GM19023 (cell line): ENCODE results near the gene ACADM.
"Not testable (repeated sequence)": the region's sequence is repeated elsewhere in the genome, so short reads cannot be mapped to it uniquely, and the experiment has no call there.

Experiments used
- ATAC-seq: cut with Tn5 transposase; IDR thresholded peaks from one replicate; pipeline ENCODE4 v1.9.1; 2021; ENCODE audit warnings: mild to moderate bottlenecking, moderate library complexity; ENCODE audit not compliant: unreplicated experiment

Gene ACADM

DNA sequence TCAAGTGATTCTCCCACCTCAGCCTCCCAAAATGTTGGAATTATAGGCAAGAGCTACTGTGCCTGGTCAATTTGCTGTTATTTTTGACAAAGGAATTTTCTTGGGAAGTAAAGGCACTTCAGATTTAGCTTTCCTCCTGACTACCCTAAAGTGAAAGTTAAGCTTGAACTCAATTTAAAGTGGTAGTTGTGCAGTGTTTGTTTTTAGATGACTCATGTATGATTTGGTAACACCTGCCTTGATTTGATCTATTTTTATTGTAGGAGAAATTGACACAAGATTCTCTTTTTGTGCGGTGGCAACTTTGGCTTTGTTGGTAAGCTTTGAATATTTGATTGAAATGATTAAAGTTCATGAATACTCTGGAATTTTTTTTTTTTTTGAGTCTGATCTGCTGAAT is 66.5 kb downstream of the ACADM start:
- ATAC-seq, result no peak

GRCh38 chr1:75792091-75792490 is 67.6 kb downstream of the ACADM start:
- no peak for ATAC-seq

DNA sequence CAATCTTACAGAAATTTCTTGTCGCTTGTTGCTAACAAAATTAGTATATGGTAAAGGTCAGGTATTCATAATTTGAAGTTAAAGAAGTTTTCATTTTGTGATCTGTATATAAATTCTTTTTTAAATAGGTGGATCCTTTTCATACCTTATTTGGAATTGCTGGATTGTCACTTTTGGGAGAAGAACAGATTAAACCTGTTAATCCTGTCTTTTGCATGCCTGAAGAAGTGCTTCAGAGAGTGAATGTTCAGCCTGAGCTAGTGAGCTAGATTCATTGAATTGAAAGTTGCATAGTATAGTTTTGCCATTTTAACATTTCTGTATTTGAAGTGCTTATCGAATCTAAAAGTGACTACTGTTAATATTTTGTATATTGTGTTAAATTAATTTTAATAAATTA is 69.9 kb downstream of the ACADM start:
- no peak for ATAC-seq

GRCh38 chr1:75795703-75796193 is 71.2 kb downstream of the ACADM start:
- ATAC-seq, result no peak

DNA sequence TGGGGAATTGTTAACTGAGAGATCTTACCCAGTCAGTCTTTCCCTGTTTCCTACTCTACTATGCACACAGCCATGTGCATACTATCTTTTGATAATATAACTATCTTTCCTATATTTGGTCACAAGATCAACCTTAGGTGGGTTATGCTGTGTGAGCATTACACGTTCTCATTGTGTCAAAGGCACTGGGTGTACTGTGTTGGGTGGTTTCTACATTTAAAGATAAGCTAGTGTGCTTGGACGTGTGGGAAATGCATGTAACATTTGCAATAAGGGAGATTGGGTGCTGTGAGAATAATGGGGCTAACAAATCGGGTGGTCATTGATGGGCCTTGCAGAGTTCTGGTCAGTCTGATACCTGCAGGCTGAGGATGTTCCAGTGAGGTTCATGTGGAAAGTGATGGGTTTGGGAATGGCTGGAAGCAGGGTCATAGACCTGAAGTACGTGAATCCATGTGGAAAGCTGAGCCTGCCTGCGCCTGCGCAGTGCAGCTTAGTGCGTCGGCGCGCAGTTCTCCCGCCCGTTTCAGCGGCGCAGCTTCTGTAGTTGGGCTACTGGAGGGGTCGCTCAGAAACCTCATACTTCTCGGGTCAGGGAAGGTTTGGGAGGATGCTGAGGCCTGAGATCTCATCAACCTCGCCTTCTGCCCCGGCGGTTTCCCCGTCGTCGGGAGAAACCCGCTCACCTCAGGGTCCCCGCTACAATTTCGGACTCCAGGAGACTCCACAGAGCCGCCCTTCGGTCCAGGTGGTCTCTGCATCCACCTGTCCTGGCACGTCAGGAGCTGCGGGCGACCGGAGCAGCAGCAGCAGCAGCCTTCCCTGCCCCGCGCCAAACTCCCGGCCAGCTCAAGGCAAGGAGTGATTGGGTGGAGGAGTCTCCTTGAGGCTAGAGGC is 72.1 kb downstream of the ACADM start, which contains the start of gene MSH4:
MSH4 (plus strand) TSS at position 507 of the 897 bp plus-strand sequence; CDS start at position 611, 104 bp downstream.
- ATAC-seq, result no peak

DNA sequence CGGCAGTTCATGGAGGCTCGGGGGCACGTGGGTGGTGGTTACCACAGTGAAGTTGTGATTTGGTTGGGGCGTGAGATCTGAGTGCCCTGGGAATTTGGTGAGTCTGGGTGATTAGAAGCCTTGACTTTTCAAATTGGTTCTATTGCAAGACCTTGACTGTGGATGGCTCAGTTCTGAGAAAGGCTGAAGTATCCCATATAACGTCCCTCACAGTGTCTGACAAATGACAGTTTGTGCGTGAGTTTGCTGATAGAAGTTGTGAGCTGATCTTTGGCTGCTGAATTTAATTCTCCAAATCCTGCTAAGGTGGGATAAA is 72.7 kb downstream of the ACADM start:
- no peak for ATAC-seq

- no peak for ATAC-seq
Measured at GRCh38 chr1:75797606-75798216, 73.2 kb downstream of the ACADM start.

- not testable (repeated sequence) for ATAC-seq
Measured at GRCh38 chr1:75801480-75801879, 77.0 kb downstream of the ACADM start.

GRCh38 chr1:75808921-75809320 is 84.4 kb downstream of the ACADM start:
- no peak for ATAC-seq

DNA sequence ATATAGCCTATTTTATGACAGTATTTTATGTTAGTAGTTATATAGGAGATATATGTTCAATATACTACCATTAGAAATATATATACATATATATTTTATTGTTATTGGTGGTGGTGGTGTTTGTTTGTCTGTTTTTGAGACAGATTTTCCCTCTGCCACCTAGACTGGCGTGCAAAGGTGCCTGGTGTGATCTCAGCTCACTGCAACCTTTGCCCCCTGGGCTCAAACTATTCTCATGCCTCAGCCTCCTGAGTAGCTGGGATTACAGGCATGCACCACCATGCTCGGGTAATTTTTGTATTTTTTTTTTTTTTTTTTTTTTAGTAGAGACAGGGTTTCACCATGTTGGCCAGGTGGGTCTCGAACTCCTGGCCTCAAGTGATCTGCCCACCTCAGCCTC is 85.6 kb downstream of the ACADM start:
- ATAC-seq, result not testable (repeated sequence)

- ATAC-seq, result no peak
Measured at GRCh38 chr1:75811211-75811981, 86.9 kb downstream of the ACADM start.

GRCh38 chr1:75812065-75812464 is 87.6 kb downstream of the ACADM start:
- ATAC-seq, result no peak
